ENCODE measurements around the gene INPP4B. TPM values are rescaled to one million over a fixed set of nuclear protein-coding genes. Genes with fewer than 3 reads are reported as not detected.

The INPP4B gene
- polyA plus RNA-seq, 1 experiment, result 18.1 TPM

- POLR2A ChIA-PET, result interaction anchor here (0.5 to 0.6 kb wide), 2 partner anchors 339 to 492 kb away, joined by 3 to 4 read pairs; partner anchors contain the start of gene USP38
- CTCF ChIA-PET, result interaction anchor here (1.4 to 1.5 kb wide), 2 partner anchors 20 to 179 kb away, joined by 3 read pairs; no protein-coding TSS in a partner anchor
- no peaks in the 10 kb centered on the region for H3K27me3 ChIP-seq (ENCODE audit: control insufficient read depth, insufficient read depth, low read length)
- H3K36me3 ChIP-seq (ENCODE audit: control insufficient read depth, insufficient read depth, low read length), result no peaks in the 10 kb centered on the region
- DNase-seq (ENCODE audit: low read depth), result no peak
- H3K4me3 ChIP-seq (ENCODE audit: low read depth, low read length), result peak overlapping the region; percentile 62
- TF ChIP-seq CTCF (IDR thresholded peaks at IDR 0.05; ENCODE audit: insufficient read depth, low read depth, low read length), result no peak
Observed at GRCh38 chr4:142845293-142846107, 601 bp downstream of the INPP4B start.

- ChIA-PET POLR2A (no interaction called here), CTCF (no interaction called here)
- no peak for DNase-seq (ENCODE audit: low read depth)
- peak overlapping the region; percentile 62 for H3K4me3 ChIP-seq (ENCODE audit: low read depth, low read length)
- H3K27me3 ChIP-seq (ENCODE audit: control insufficient read depth, insufficient read depth, low read length), result no peaks in the 10 kb centered on the region
- no peak for TF ChIP-seq CTCF (IDR thresholded peaks at IDR 0.05; ENCODE audit: insufficient read depth, low read depth, low read length)
- no peaks in the 10 kb centered on the region for H3K36me3 ChIP-seq (ENCODE audit: control insufficient read depth, insufficient read depth, low read length)
Observed at GRCh38 chr4:142844782-142845181, 1.3 kb downstream of the INPP4B start.

GRCh38 chr4:142840516-142841123, 5.5 kb downstream of the INPP4B start:
- Histone ChIP-seq H3K36me3 (ENCODE audit: control insufficient read depth, insufficient read depth, low read length) (no peaks in the 10 kb centered on the region), H3K4me3 (ENCODE audit: low read depth, low read length) (no peak overlapping the region), H3K27me3 (ENCODE audit: control insufficient read depth, insufficient read depth, low read length) (no peaks in the 10 kb centered on the region)
- CTCF ChIA-PET, result interaction anchor here (0.6 to 1.3 kb wide), 7 partner anchors 8 to 1492 kb away, joined by 3 to 5 read pairs (median 3); no protein-coding TSS in a partner anchor
- POLR2A ChIA-PET, result no interaction called here
- DNase-seq (ENCODE audit: low read depth), result no peak
- TF ChIP-seq CTCF (IDR thresholded peaks at IDR 0.05; ENCODE audit: insufficient read depth, low read depth, low read length), result peak; percentile 63

- Histone ChIP-seq H3K27me3 (ENCODE audit: control insufficient read depth, insufficient read depth, low read length) (no peaks in the 10 kb centered on the region), H3K36me3 (ENCODE audit: control insufficient read depth, insufficient read depth, low read length) (no peaks in the 10 kb centered on the region), H3K4me3 (ENCODE audit: low read depth, low read length) (no peak overlapping the region)
- no peak for TF ChIP-seq CTCF (IDR thresholded peaks at IDR 0.05; ENCODE audit: insufficient read depth, low read depth, low read length)
- ChIA-PET CTCF (interaction anchor here (1.5 kb wide), 1 partner anchor 13 kb away, joined by 4 read pairs; no protein-coding TSS in a partner anchor), POLR2A (no interaction called here)
- DNase-seq (ENCODE audit: low read depth), result no peak
Observed at GRCh38 chr4:142838778-142839177, 7.3 kb downstream of the INPP4B start.

GRCh38 chr4:142832022-142832421, 14.1 kb downstream of the INPP4B start:
- Histone ChIP-seq H3K4me3 (ENCODE audit: low read depth, low read length) (no peak overlapping the region), H3K36me3 (ENCODE audit: control insufficient read depth, insufficient read depth, low read length) (no peaks in the 10 kb centered on the region), H3K27me3 (ENCODE audit: control insufficient read depth, insufficient read depth, low read length) (no peaks in the 10 kb centered on the region)
- ChIA-PET POLR2A (no interaction called here), CTCF (interaction anchor here (0.6 to 0.8 kb wide), 2 partner anchors 9 to 536 kb away, joined by 3 to 5 read pairs; no protein-coding TSS in a partner anchor)
- TF ChIP-seq CTCF (IDR thresholded peaks at IDR 0.05; ENCODE audit: insufficient read depth, low read depth, low read length), result no peak
- no peak for DNase-seq (ENCODE audit: low read depth)
